ENCODE results near the gene ERMARD. TPM values are rescaled to one million over a fixed set of nuclear protein-coding genes. Genes with fewer than 3 reads are reported as not detected.

ERMARD gene
- total RNA-seq, 1 donor from 2014 or later: 30.3 TPM

DNA sequence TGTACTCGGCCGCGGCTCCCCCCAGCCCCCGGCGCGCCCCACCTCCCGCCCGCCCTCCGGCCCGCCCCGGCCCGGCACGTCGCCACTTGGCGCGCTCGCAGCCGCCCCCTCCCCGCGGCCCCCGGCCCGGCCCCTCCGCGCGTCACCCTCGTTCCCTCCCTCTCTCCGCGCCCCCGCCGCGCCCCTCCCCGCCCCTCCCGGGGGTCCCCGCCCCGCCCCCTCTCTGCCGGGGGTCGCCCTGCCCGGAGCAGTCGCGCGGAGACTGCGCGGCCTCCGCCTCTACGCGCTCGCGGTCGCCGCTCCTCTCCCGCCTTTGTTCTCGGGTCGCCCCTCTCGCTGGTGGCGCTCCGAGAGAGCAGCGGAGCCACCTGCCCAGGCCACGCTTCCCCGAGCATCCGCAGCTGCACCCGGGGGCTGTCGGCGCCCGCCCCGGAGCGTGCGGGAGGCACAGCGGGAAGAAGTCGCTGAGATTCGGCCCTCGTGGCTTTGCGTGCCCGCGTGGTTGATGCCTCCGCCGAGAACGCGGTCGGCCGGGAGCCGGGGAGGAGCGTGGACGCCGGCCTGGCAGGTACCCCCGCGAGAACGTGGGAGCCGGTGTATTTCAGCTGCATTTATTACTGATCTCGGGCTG, 26.8 kb upstream of the ERMARD start, which contains the start of gene PHF10:
Gene PHF10 (minus strand): TSS at position 7 of the 631 bp plus-strand sequence. CDS start 569 bp downstream, outside the sequence.
- TF ChIP-seq, protein P1, sequence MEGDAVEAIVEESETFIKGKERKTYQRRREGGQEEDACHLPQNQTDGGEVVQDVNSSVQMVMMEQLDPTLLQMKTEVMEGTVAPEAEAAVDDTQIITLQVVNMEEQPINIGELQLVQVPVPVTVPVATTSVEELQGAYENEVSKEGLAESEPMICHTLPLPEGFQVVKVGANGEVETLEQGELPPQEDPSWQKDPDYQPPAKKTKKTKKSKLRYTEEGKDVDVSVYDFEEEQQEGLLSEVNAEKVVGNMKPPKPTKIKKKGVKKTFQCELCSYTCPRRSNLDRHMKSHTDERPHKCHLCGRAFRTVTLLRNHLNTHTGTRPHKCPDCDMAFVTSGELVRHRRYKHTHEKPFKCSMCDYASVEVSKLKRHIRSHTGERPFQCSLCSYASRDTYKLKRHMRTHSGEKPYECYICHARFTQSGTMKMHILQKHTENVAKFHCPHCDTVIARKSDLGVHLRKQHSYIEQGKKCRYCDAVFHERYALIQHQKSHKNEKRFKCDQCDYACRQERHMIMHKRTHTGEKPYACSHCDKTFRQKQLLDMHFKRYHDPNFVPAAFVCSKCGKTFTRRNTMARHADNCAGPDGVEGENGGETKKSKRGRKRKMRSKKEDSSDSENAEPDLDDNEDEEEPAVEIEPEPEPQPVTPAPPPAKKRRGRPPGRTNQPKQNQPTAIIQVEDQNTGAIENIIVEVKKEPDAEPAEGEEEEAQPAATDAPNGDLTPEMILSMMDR (IDR thresholded peaks at IDR 0.05; ENCODE audit: unreplicated experiment): no peak
- Mint-ChIP-seq H3K27ac (peak within 1 kb of the TSS; percentile 98), H3K9me3 (ENCODE audit: low read depth) (no peaks in the 10 kb centered on the region), H3K4me3 (ENCODE audit: low read depth) (peak within 1 kb of the TSS; percentile 89), H3K4me1 (ENCODE audit: low read depth) (peaks cover 42% of the 10 kb centered on the region), H3K27me3 (no peaks in the 10 kb centered on the region), H3K36me3 (ENCODE audit: insufficient read depth) (peaks cover 3% of the 10 kb centered on the region)
- DNase-seq (ENCODE audit: low spot score, unreplicated experiment): peak; percentile 83

DNA sequence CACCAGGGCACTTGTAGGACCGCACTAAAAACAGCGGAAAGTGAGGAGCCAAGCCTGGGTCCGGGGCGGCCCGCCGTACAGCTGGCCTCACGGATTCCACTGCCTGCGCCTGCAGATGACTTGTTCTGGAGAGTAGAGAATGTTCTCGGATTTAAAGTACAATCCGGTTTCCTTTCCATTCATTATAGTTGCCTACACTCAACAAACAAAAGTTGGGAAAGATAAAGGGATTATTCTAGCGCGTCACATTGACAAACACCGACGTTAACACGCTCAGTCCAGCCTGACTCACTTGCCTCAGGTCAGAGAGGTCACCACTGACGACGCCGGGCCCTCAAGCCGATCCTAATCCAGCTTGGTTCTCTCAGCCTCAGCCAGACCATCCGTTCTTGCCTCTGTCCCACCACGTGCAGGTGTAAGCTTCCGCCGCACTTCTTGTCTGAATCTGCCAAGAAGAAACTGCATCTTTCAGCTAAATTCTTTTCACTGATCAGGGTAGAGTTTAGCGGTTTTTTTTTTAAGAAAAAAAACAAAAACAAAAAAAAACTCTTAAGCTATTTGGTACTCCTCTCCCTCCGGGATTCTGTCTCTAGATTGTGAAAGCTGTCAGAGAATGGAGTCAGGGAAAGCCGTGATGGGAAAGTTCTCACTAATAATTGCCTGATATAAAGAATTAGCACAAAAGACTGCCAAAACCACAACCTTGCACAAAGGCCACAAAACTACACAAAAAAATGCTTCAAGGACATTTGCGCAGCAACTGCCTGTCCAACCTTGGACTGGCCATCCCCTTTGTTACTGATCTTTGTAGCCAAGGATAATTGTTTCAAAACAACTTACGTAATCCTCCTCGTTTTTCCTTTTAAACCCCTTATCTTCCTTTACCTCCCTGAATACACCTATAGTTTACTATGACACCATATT, 26.0 kb upstream of the ERMARD start:
- TF ChIP-seq, protein P1 (IDR thresholded peaks at IDR 0.05; ENCODE audit: unreplicated experiment): no peak
- Mint-ChIP-seq H3K4me1 (ENCODE audit: low read depth) (peaks cover 41% of the 10 kb centered on the region), H3K4me3 (ENCODE audit: low read depth) (peak overlapping the region; percentile 89), H3K27ac (peak overlapping the region; percentile 98), H3K27me3 (no peaks in the 10 kb centered on the region), H3K9me3 (ENCODE audit: low read depth) (no peaks in the 10 kb centered on the region), H3K36me3 (ENCODE audit: insufficient read depth) (peaks cover 3% of the 10 kb centered on the region)
- peak; percentile 30 for DNase-seq (ENCODE audit: low spot score, unreplicated experiment)

DNA sequence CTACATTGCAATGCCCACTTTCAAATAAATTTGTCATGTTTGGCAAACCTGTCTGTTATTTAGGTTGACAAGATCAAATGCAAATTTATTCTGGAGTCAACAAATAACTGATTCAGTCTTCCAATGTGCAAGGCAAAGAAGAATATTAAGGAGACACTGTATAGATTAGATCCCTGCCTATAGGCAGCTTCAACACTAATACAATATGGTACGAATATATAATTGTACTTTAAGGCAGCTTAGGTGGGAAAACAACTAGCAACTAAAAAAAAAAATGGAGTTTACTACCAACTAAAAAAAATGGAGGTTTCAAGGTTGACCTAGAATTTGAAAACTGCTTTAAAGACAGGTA, 25.4 kb upstream of the ERMARD start:
- TF ChIP-seq, protein P1 (IDR thresholded peaks at IDR 0.05; ENCODE audit: unreplicated experiment): no peak
- Mint-ChIP-seq H3K4me1 (ENCODE audit: low read depth) (peaks cover 41% of the 10 kb centered on the region), H3K27ac (peak overlapping the region; percentile 98), H3K9me3 (ENCODE audit: low read depth) (no peaks in the 10 kb centered on the region), H3K4me3 (ENCODE audit: low read depth) (peak overlapping the region; percentile 89), H3K36me3 (ENCODE audit: insufficient read depth) (peaks cover 3% of the 10 kb centered on the region), H3K27me3 (no peaks in the 10 kb centered on the region)
- no peak for DNase-seq (ENCODE audit: low spot score, unreplicated experiment)

DNA sequence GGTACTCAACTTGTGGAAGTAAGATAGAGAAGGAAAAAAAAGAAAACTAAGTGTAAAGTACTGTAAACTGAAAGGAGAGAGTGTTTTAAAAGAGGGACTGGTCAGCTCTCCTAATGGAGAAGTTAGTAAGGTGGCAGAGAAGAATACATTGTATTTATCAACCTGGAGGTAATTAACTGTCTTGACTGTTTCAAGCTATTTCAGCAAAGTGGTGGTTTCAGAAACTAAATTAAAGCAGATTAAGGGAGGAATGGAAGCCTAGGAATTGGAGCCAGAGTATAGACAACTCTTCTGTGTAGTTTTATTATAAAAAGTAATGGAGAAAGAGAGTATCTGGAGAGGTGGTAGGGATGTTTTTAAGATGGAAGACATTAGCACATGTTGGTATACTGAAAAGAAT, 24.5 kb upstream of the ERMARD start:
- Mint-ChIP-seq H3K9me3 (ENCODE audit: low read depth) (no peaks in the 10 kb centered on the region), H3K4me1 (ENCODE audit: low read depth) (peaks cover 35% of the 10 kb centered on the region), H3K27ac (peak overlapping the region; percentile 11), H3K36me3 (ENCODE audit: insufficient read depth) (peaks cover 3% of the 10 kb centered on the region), H3K4me3 (ENCODE audit: low read depth) (peak overlapping the region; percentile 12), H3K27me3 (no peaks in the 10 kb centered on the region)
- no peak for DNase-seq (ENCODE audit: low spot score, unreplicated experiment)
- TF ChIP-seq, protein P1 (IDR thresholded peaks at IDR 0.05; ENCODE audit: unreplicated experiment): no peak

DNA sequence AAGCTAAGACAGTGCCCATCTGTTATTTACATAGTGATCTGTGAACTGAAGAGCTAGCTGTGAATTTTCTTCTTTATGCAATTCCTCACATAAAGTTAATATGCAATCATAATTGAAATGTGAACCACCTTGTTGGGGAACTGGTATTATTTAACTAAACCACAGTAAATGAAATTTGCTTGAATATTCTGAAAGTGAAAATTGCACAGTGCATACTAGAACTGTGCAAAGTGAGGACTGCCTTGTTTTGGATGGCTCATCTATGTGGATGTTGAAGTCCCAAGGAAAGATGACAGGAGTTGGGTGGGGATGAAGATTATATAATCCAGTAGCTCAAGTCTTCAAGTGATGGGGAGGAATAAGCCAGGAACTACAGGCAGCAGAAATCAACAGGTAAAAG, 21.5 kb upstream of the ERMARD start:
- Mint-ChIP-seq H3K4me3 (ENCODE audit: low read depth) (no peak overlapping the region), H3K9me3 (ENCODE audit: low read depth) (no peaks in the 10 kb centered on the region), H3K27ac (no peak overlapping the region), H3K27me3 (no peaks in the 10 kb centered on the region), H3K36me3 (ENCODE audit: insufficient read depth) (peaks cover 5% of the 10 kb centered on the region), H3K4me1 (ENCODE audit: low read depth) (peaks cover 26% of the 10 kb centered on the region)
- TF ChIP-seq, protein P1 (IDR thresholded peaks at IDR 0.05; ENCODE audit: unreplicated experiment): no peak
- DNase-seq (ENCODE audit: low spot score, unreplicated experiment): no peak
